UCSD-AML1 (cell line): ENCODE data around the gene SIRPB1.
"Not testable (repeated sequence)": the region's sequence is repeated elsewhere in the genome, so short reads cannot be mapped to it uniquely, and the experiment has no call there.

Experiments used
- DNase-seq: peaks from one replicate; lab custom pipeline; 2025; ENCODE audit not compliant: unreplicated experiment; lab: John Stamatoyannopoulos, UW

The SIRPB1 gene

GRCh38 chr20:1600736-1601135 lies 19.1 kb downstream of the SIRPB1 start:
- DNase-seq: no peak

DNA sequence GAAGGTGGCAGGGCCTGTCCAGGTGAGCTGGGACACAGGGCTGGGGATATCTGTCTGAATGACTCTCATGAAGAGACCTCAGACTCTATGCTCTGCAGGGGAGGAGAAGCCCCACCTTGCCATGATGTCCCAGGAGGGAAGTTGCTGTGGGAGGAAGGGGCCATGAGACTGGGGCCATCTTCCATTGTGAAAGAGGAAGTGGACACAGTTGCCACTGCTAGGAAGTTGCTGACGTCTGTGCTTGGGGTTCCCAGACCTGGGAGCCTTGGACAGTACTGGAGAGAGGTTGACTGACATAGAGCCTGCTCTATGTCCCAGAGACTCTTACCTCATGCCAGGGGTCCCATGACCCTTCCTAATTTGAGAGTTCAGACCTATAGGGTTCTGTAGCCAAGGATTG lies 24.5 kb downstream of the SIRPB1 start:
- no peak for DNase-seq

GRCh38 chr20:1588533-1589460 lies 31.0 kb downstream of the SIRPB1 start:
- no peak for DNase-seq

- DNase-seq: no peak
These were observed 31.9 kb downstream of the SIRPB1 start for GRCh38 chr20:1587781-1588532.

DNA sequence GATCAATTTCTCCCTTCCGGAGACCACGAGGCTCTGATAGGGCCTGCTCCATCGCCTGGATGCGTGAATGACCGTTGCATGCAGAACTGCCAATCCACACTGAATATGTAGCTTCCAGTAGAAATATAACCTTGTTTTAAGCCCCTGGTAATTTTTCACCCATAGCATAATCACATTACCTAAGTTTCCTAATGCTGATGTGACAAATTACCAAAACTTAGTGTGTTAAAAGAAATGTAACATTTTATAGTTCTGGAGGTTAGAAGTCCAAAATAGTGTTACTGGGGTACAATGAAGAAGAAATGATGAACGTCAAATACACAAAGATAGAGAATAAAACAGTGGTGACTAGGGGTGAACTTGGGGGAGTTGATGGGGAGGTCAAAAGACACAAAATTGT lies 40.3 kb downstream of the SIRPB1 start:
- DNase-seq: no peak

- DNase-seq: no peak
These were observed 41.9 kb downstream of the SIRPB1 start for GRCh38 chr20:1577906-1578305.

- DNase-seq: not testable (repeated sequence)
These were observed 42.5 kb downstream of the SIRPB1 start for GRCh38 chr20:1577313-1577712.

DNA sequence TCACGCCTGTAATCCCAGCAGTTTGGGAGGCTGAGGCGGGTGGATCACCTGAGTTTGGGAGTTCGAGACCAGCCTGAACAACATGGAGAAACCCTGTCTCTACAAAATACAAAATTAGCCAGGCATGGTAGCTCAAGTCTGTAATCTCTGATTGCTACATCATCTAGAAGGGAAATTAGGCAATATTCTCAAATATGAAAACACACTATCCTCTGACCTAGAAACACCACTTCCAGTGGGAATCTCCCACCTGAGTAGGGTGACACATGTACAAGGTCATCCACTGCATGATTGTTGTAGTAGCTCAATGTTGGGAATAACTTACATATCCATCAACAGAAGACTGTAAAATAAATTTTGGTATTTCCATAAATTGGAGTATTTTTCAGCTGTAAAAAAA lies 43.2 kb downstream of the SIRPB1 start:
- no peak for DNase-seq

- not testable (repeated sequence) for DNase-seq
These were observed 43.8 kb downstream of the SIRPB1 start for GRCh38 chr20:1576003-1576402.

- DNase-seq: not testable (repeated sequence)
These were observed 48.2 kb downstream of the SIRPB1 start for GRCh38 chr20:1571583-1571982.
